Activated T-cell treated with anti-CD3 and anti-CD28 coated beads, Interleukin-2, amount 50 U/mL, for 24 hours (primary cell): ENCODE data around the gene ZNF860.
A peak's percentile ranks its signal among the peaks of the same experiment; 100 is the strongest.
"Not testable (repeated sequence)": the region's sequence is repeated elsewhere in the genome, so short reads cannot be mapped to it uniquely, and the experiment has no call there.

ENCODE experiments used
- DNase-seq: peaks from one replicate; pipeline ENCODE4 v3.0.0-alpha.2; 2020
- H3K27ac Mint-ChIP-seq: 2 replicates; pipeline ENCODE4 v1.8.0; 2020; ENCODE audit warnings: mild to moderate bottlenecking, mixed read lengths
- H3K27me3 Mint-ChIP-seq: 2 replicates; pipeline ENCODE4 v1.8.0; 2020; ENCODE audit warnings: mixed read lengths
- H3K36me3 Mint-ChIP-seq: 2 replicates; pipeline ENCODE4 v1.8.0; 2020; ENCODE audit warnings: low read depth, mixed read lengths
- H3K4me1 Mint-ChIP-seq: 2 replicates; pipeline ENCODE4 v1.8.0; 2020; ENCODE audit warnings: low read depth, mixed read lengths
- H3K4me3 Mint-ChIP-seq: 2 replicates; pipeline ENCODE4 v1.8.0; 2020; ENCODE audit warnings: mild to moderate bottlenecking, moderate library complexity, mixed read lengths
- H3K9me3 Mint-ChIP-seq: 2 replicates; pipeline ENCODE4 v1.8.0; 2020; ENCODE audit warnings: mixed read lengths

Gene ZNF860

GRCh38 chr3:31973837-31974236, 7.7 kb upstream of the ZNF860 start:
- Mint-ChIP-seq H3K36me3 (no peaks in the 10 kb centered on the region), H3K4me3 (no peak overlapping the region), H3K4me1 (peaks cover 12% of the 10 kb centered on the region), H3K27me3 (peaks cover 72% of the 10 kb centered on the region), H3K27ac (no peak overlapping the region), H3K9me3 (peaks cover 2% of the 10 kb centered on the region)
- no peak for DNase-seq

- H3K27me3 Mint-ChIP-seq, result peaks cover 77% of the 10 kb centered on the region
- peaks cover 19% of the 10 kb centered on the region for H3K4me1 Mint-ChIP-seq
- H3K9me3 Mint-ChIP-seq, result peaks cover 4% of the 10 kb centered on the region
- no peak overlapping the region for H3K27ac Mint-ChIP-seq
- H3K36me3 Mint-ChIP-seq, result no peaks in the 10 kb centered on the region
- no peak overlapping the region for H3K4me3 Mint-ChIP-seq
- DNase-seq, result no peak
These were observed 7.1 kb upstream of the ZNF860 start for GRCh38 chr3:31974471-31974870.

- no peak for DNase-seq
- H3K9me3 Mint-ChIP-seq, result peaks cover 4% of the 10 kb centered on the region
- peaks cover 78% of the 10 kb centered on the region for H3K27me3 Mint-ChIP-seq
- no peak overlapping the region for H3K27ac Mint-ChIP-seq
- peaks cover 22% of the 10 kb centered on the region for H3K4me1 Mint-ChIP-seq
- H3K4me3 Mint-ChIP-seq, result no peak overlapping the region
- no peaks in the 10 kb centered on the region for H3K36me3 Mint-ChIP-seq
These were observed 6.6 kb upstream of the ZNF860 start for GRCh38 chr3:31974964-31975363.

DNA sequence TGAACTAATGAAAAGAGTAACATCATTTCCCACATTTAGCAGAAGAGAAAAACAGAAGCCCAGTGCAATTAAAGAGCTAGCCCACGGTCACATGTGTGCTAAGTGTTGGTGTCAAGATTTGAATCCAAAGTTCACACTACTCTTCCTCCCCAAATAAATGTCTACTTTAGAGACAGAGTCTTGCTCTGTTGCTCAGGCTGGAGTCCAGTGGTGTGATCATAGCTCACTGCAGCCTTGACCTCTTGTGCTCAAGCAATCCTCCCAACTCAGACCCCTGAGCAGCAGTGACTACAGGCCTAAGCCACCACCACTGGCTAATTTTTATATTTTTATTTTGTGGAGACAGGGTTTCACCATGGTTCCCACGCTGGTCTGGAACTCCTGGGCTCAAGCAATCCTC, 5.2 kb upstream of the ZNF860 start:
- DNase-seq, result no peak
- Mint-ChIP-seq H3K36me3 (no peaks in the 10 kb centered on the region), H3K27ac (no peak overlapping the region), H3K4me1 (peaks cover 27% of the 10 kb centered on the region), H3K27me3 (peaks cover 75% of the 10 kb centered on the region), H3K4me3 (no peak overlapping the region), H3K9me3 (peaks cover 4% of the 10 kb centered on the region)

GRCh38 chr3:31977736-31978135, 3.8 kb upstream of the ZNF860 start:
- peaks cover 30% of the 10 kb centered on the region for H3K4me1 Mint-ChIP-seq
- H3K27ac Mint-ChIP-seq, result no peak overlapping the region
- DNase-seq, result no peak
- peaks cover 84% of the 10 kb centered on the region for H3K27me3 Mint-ChIP-seq
- peaks cover 4% of the 10 kb centered on the region for H3K9me3 Mint-ChIP-seq
- H3K36me3 Mint-ChIP-seq, result no peaks in the 10 kb centered on the region
- no peak overlapping the region for H3K4me3 Mint-ChIP-seq

DNA sequence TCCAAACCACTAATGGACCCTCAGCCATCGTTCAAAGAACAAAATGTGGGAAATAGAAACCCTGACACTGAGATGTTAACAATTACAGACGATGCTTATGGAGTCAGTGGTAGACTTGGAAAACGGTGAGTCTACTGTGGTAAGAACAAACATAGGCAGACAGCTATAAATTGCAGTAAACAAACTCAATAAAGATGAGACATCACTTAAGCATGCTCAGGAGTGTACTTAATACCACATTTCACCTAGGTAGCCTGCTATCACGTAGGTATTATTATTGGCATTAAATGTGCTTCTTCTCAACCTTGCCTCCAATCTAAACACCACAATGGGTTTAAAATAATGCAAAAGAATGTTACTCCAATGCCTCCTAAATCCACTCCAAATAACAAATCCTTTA, 3.0 kb upstream of the ZNF860 start:
- H3K9me3 Mint-ChIP-seq, result peaks cover 4% of the 10 kb centered on the region
- peak overlapping the region; percentile 19 for H3K4me3 Mint-ChIP-seq
- peak overlapping the region; percentile 79 for H3K27ac Mint-ChIP-seq

DNA sequence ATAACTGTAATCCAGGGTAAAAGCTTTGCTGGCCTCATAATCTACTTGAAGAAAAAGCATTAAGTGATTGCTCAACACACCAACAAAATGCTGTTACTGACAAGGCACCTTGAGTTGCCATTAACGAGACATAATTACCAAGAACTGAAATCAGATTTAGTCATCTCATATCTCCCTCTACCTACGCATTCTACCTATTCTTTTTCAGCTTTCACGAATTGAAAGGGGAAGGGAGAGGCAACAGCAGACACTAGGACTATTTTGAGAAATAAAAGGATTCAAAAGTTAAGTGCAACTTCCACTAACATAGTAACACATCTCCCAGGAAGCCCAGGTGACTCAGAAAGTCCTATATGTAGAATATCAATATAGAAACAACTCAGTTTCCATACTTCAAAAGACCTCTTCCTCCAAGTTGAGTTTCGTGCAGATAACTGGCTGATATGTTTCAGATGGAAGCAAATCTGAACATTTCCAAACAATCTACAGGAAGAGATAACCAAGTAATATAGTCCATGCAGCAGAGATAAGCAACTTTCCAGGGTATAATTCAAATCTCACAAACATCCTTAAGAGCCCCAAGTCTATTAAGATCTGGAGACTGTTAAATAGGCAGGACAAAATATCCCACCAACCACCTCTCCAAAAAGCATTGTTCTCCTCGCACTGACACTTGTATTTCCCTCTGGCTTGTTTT, 2.4 kb upstream of the ZNF860 start:
- Mint-ChIP-seq H3K36me3 (no peaks in the 10 kb centered on the region), H3K4me1 (peaks cover 30% of the 10 kb centered on the region), H3K27ac (peak overlapping the region; percentile 79), H3K27me3 (peaks cover 84% of the 10 kb centered on the region), H3K4me3 (peak overlapping the region; percentile 68), H3K9me3 (peaks cover 4% of the 10 kb centered on the region)
- no peak for DNase-seq

More for the DNA sequence above, 3.0 kb upstream of the ZNF860 start:
- Mint-ChIP-seq H3K4me1 (peaks cover 30% of the 10 kb centered on the region), H3K36me3 (no peaks in the 10 kb centered on the region), H3K27me3 (peaks cover 86% of the 10 kb centered on the region)
- DNase-seq, result no peak

DNA sequence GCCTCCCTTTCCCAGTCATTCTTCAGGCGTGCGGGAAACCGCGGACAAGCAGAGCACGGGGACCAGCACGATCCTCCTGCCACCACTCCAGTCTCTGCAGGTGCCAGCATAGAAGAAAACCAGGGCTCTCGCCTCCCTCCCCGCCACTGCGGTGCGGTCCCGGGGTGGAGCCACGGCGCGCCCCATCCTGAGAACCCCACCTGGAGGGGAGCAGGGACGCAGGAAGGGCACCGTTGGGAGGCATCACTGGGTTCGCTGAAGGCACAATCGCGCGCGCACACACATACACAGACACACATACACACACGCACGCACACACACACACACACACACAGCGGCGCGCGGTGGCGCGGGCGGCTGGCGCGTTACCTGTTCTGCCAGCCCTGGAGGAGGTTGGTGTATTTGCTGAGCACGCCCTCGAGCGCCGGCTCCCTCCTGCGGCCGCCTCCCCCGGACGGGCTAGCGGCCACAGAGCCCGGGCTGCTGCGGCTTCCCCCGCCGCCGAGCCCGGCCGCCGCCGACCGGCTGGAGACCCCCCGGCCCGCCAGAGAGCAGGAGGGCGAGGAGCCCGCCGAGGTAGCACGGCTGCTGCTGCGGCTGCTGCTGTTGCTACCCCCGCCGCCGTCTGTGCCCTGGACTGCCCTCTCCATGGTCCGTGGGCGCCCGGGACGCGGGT, 882 bp upstream of the ZNF860 start:
- H3K9me3 Mint-ChIP-seq, result peaks cover 4% of the 10 kb centered on the region
- DNase-seq, result peak; percentile 67
- peak overlapping the region; percentile 75 for H3K4me3 Mint-ChIP-seq
- peaks cover 30% of the 10 kb centered on the region for H3K4me1 Mint-ChIP-seq
- no peaks in the 10 kb centered on the region for H3K36me3 Mint-ChIP-seq
- peak overlapping the region; percentile 51 for H3K27ac Mint-ChIP-seq
- H3K27me3 Mint-ChIP-seq, result peaks cover 74% of the 10 kb centered on the region

- H3K4me3 Mint-ChIP-seq, result no peak overlapping the region
These were observed 2.8 kb downstream of the ZNF860 start for GRCh38 chr3:31984321-31984720.

GRCh38 chr3:31985831-31986230, 4.3 kb downstream of the ZNF860 start:
- Mint-ChIP-seq H3K27ac (no peak overlapping the region), H3K4me3 (no peak overlapping the region), H3K36me3 (no peaks in the 10 kb centered on the region), H3K4me1 (peaks cover 6% of the 10 kb centered on the region), H3K27me3 (peaks cover 36% of the 10 kb centered on the region), H3K9me3 (no peaks in the 10 kb centered on the region)
- no peak for DNase-seq

More at GRCh38 chr3:31984321-31984720, 2.8 kb downstream of the ZNF860 start:
- Mint-ChIP-seq H3K27ac (no peak overlapping the region), H3K27me3 (peaks cover 46% of the 10 kb centered on the region), H3K4me1 (peaks cover 15% of the 10 kb centered on the region), H3K9me3 (peaks cover under 1% of the 10 kb centered on the region), H3K36me3 (no peaks in the 10 kb centered on the region)
- no peak for DNase-seq

DNA sequence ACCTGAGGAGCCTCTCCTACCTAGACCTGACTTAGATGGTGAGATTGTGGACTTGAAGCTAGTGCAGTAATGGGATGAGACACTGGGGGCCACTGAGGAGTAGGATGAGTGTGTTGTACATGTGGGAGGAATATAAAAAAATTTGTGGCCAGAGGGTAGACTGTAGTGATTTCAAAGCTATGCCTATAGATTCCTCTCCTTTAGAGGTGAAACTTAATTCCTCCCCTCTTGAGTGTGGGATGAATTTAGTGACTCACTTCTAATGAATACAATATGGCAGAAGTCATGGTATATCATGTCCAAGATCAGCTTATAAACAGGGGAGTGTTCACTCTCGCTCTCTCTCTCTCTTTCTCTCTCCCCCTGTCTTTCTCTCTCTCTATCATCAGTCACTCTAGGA, 6.7 kb downstream of the ZNF860 start:
- H3K36me3 Mint-ChIP-seq, result no peaks in the 10 kb centered on the region
- no peaks in the 10 kb centered on the region for H3K4me1 Mint-ChIP-seq
- H3K27ac Mint-ChIP-seq, result no peak overlapping the region
- peaks cover 21% of the 10 kb centered on the region for H3K27me3 Mint-ChIP-seq
- peaks cover 4% of the 10 kb centered on the region for H3K9me3 Mint-ChIP-seq
- no peak for DNase-seq
- H3K4me3 Mint-ChIP-seq, result no peak overlapping the region

- not testable (repeated sequence) for H3K4me1 Mint-ChIP-seq, DNase-seq, H3K27ac Mint-ChIP-seq, H3K9me3 Mint-ChIP-seq, H3K36me3 Mint-ChIP-seq, H3K4me3 Mint-ChIP-seq
- peaks cover 35% of the 10 kb centered on the region for H3K27me3 Mint-ChIP-seq
These were observed 11.4 kb downstream of the ZNF860 start for GRCh38 chr3:31992995-31993394.

- H3K36me3 Mint-ChIP-seq, result no peaks in the 10 kb centered on the region
- H3K4me1 Mint-ChIP-seq, result peaks cover 8% of the 10 kb centered on the region
- no peak for DNase-seq
- H3K27me3 Mint-ChIP-seq, result peaks cover 38% of the 10 kb centered on the region
- no peak overlapping the region for H3K27ac Mint-ChIP-seq
- no peak overlapping the region for H3K4me3 Mint-ChIP-seq
- peaks cover 10% of the 10 kb centered on the region for H3K9me3 Mint-ChIP-seq
These were observed 12.3 kb downstream of the ZNF860 start for GRCh38 chr3:31993843-31994242.

DNA sequence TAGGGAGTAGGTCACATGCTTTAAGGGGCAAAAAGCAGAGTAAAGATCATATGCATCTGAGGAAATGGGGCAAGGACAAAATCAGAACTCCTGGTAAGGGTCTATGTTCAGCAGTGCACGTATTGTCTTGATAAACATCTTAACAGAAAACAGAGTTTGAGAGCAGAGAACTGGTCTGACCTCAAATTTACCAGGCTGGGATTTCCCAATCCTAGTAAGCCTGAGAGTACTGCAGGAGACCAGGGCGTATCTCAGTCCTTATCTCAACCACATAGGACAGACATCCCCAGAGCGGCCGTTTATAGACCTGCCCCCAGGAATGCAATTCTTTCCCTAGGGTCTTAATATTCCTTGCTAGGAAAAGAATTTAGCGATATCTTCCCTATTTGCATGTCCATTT, 13.5 kb downstream of the ZNF860 start:
- not testable (repeated sequence) for H3K36me3 Mint-ChIP-seq, H3K27ac Mint-ChIP-seq
- H3K27me3 Mint-ChIP-seq, result peaks cover 40% of the 10 kb centered on the region

GRCh38 chr3:31996195-31996594, 14.6 kb downstream of the ZNF860 start:
- peaks cover 8% of the 10 kb centered on the region for H3K9me3 Mint-ChIP-seq
- no peaks in the 10 kb centered on the region for H3K36me3 Mint-ChIP-seq
- H3K4me3 Mint-ChIP-seq, result no peak overlapping the region
- peaks cover 9% of the 10 kb centered on the region for H3K4me1 Mint-ChIP-seq
- no peak overlapping the region for H3K27ac Mint-ChIP-seq
- H3K27me3 Mint-ChIP-seq, result peaks cover 45% of the 10 kb centered on the region
- no peak for DNase-seq

More for the DNA sequence above, 13.5 kb downstream of the ZNF860 start:
- H3K4me1 Mint-ChIP-seq, H3K4me3 Mint-ChIP-seq, DNase-seq, H3K9me3 Mint-ChIP-seq: not testable (repeated sequence)
